Measurements from ENCODE around the gene PRKAG2.

DNA sequence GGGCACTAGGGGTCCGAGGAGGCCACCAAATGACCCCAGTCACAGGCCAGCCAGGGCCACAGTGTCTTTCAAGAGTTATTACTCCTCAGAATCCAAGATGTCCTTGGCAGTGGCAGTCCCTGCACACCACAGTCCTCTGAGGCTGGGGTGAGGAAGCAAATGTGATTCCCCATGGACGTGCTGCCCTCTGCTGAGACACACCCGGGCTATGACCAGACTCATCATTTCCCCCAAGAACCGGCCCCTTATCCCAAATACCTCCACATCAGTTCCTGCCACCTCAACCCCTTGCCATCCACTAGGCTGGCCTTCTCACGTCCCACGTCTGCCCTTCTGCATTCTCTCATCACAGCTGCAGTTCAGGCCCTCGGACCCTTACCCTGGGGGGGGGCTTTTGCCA, 5.0 kb downstream of the PRKAG2 start:
- TF ChIP-seq, protein P1, sequence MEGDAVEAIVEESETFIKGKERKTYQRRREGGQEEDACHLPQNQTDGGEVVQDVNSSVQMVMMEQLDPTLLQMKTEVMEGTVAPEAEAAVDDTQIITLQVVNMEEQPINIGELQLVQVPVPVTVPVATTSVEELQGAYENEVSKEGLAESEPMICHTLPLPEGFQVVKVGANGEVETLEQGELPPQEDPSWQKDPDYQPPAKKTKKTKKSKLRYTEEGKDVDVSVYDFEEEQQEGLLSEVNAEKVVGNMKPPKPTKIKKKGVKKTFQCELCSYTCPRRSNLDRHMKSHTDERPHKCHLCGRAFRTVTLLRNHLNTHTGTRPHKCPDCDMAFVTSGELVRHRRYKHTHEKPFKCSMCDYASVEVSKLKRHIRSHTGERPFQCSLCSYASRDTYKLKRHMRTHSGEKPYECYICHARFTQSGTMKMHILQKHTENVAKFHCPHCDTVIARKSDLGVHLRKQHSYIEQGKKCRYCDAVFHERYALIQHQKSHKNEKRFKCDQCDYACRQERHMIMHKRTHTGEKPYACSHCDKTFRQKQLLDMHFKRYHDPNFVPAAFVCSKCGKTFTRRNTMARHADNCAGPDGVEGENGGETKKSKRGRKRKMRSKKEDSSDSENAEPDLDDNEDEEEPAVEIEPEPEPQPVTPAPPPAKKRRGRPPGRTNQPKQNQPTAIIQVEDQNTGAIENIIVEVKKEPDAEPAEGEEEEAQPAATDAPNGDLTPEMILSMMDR (IDR thresholded peaks at IDR 0.05; ENCODE audit: insufficient read depth, low read length, poor library complexity, severe bottlenecking): no peak
- TF ChIP-seq EZH2phosphoT487 (conservative IDR thresholded peaks at IDR 0.05; ENCODE audit: low read length): no peak
